Mucosa of descending colon (tissue), 3 donors: ENCODE results near the gene SLC37A2. TPM values are rescaled to one million over a fixed set of nuclear protein-coding genes. Genes with fewer than 3 reads are reported as not detected.
A peak's percentile ranks its signal among the peaks of the same experiment; 100 is the strongest.
"Not testable (repeated sequence)": the region's sequence is repeated elsewhere in the genome, so short reads cannot be mapped to it uniquely, and the experiment has no call there.

Experiments
- ATAC-seq: fragments of 200-7000 bp; cut with Tn5 transposase; one replicate; pipeline ENCODE4 v1.9.1; 2020; ENCODE audit warnings: mild to moderate bottlenecking, moderate library complexity
- DNase-seq, 3 donors: peaks; one replicate each; pipeline ENCODE4 v3.0.0-alpha.2; 2020
- H3K36me3 ChIP-seq: fragments of 200-600 bp; one replicate; pipeline ENCODE4 v1.8.0; 2021; ENCODE audit warnings: low read depth, mild to moderate bottlenecking
- H3K4me1 ChIP-seq: fragments of 200-600 bp; one replicate; pipeline ENCODE4 v1.8.0; 2021; ENCODE audit warnings: low read depth, mild to moderate bottlenecking
- H3K4me3 ChIP-seq: fragments of 200-600 bp; one replicate; pipeline ENCODE4 v1.8.0; 2021; ENCODE audit warnings: mild to moderate bottlenecking
- H3K9me3 ChIP-seq: fragments of 200-600 bp; one replicate; pipeline ENCODE4 v1.8.0; 2021; ENCODE audit warnings: mild to moderate bottlenecking
- intact Hi-C, 2 donors: fragments of 100-400 bp; cut with DNase I in 1 of 2; cut with micrococcal nuclease in 1 of 2; formaldehyde crosslinking; loops; one replicate each; pipeline versions ENCODE4 v1.11.0 to v1.11.1; 2022; cut with DNase I, micrococcal nuclease
- total RNA-seq, 3 donors: library from RNA; stranded (reverse); fragmentation: NEBNext Ultra II Directional in 2 of 3; extraction: Animal tissue kit (Norgen Biotek cat#: 25700) in 2 of 3; gene quantifications; one replicate each; pipeline versions ENCODE4 v1.2.1 to v1.2.4, GENCODE V29; 2021 to 2023
- TF ChIP-seq, protein P1 (sequence below): fragments of 200-600 bp; IDR thresholded peaks from one replicate; pipeline ENCODE4 v1.8.0; 2022; ENCODE audit warnings: antibody characterized with exemption, mild to moderate bottlenecking
- donor health status: DM: no; HTN: no; CAD: no; lungs with moderate emphysema.
- donor health status: DM: no; HTN: no; CAD: no.
- donor health status: DM: no; HTN: yes; CAD: no.

The SLC37A2 gene
- total RNA-seq, 3 donors from 2014 or later, result 4.3 to 10.5 (median 6.2) TPM

DNA sequence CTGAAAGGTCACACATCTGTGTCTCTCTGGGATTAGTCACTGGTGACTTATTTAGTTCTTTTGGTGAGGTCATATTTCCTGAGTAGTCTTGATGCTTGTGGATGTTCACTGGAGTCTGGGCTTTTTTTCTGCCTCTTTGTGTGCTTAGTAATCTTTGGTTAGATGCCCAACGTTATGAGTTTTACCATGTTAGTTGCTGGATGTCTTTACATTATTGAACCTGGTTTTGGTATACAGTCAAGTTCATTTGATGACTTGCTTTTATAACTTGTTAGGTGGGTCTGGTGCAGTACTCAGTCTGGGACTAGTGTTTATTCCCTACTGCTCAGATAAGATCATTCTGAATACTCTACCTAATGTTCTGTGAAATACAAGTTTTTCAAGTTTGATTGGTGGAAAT, 26.2 kb upstream of the SLC37A2 start:
- no peak overlapping the region for H3K4me3 ChIP-seq
- H3K9me3 ChIP-seq, result peaks cover 3% of the 10 kb centered on the region
- no peaks in the 10 kb centered on the region for H3K4me1 ChIP-seq
- TF ChIP-seq, protein P1, sequence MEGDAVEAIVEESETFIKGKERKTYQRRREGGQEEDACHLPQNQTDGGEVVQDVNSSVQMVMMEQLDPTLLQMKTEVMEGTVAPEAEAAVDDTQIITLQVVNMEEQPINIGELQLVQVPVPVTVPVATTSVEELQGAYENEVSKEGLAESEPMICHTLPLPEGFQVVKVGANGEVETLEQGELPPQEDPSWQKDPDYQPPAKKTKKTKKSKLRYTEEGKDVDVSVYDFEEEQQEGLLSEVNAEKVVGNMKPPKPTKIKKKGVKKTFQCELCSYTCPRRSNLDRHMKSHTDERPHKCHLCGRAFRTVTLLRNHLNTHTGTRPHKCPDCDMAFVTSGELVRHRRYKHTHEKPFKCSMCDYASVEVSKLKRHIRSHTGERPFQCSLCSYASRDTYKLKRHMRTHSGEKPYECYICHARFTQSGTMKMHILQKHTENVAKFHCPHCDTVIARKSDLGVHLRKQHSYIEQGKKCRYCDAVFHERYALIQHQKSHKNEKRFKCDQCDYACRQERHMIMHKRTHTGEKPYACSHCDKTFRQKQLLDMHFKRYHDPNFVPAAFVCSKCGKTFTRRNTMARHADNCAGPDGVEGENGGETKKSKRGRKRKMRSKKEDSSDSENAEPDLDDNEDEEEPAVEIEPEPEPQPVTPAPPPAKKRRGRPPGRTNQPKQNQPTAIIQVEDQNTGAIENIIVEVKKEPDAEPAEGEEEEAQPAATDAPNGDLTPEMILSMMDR, result no peak
- DNase-seq (no peak), ATAC-seq (no peak)
- intact Hi-C loops, result no loop called here
- H3K36me3 ChIP-seq, result no peaks in the 10 kb centered on the region

DNA sequence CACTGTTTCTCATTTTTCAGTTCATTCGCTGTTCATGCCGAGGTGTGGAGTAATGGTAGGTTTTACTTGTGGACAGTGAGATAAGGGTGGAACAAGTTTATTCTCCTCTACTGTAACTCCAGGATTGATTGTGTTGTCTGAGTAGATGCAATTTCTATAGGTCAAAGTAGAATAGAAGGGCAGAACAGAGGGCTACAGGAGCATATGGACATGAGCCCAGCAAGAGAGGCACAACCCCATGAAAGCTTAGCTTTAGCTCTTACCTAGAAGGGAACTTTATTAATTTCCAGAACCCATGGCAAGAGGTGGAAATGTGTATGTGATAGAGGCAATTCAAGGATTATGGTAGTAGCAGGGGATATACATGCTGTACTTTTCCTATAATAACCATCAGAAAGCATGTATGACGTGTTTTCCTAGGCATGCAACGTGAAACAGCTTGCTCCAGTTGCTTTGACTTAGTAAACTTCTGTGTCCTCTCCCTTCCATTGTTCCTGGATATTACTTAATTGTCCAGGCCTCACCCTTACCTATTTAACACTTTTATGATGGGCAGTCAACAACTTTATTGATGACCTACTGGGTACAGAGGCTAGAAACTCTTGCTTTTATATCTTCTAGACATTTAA, 13.8 kb upstream of the SLC37A2 start:
- ATAC-seq (peak; percentile 13), DNase-seq (no peak)
- H3K9me3 ChIP-seq, result peaks cover 5% of the 10 kb centered on the region
- no peak overlapping the region for H3K4me3 ChIP-seq
- H3K36me3 ChIP-seq, result no peaks in the 10 kb centered on the region
- TF ChIP-seq, protein P1, result no peak
- intact Hi-C loops, result no loop called here
- no peaks in the 10 kb centered on the region for H3K4me1 ChIP-seq

DNA sequence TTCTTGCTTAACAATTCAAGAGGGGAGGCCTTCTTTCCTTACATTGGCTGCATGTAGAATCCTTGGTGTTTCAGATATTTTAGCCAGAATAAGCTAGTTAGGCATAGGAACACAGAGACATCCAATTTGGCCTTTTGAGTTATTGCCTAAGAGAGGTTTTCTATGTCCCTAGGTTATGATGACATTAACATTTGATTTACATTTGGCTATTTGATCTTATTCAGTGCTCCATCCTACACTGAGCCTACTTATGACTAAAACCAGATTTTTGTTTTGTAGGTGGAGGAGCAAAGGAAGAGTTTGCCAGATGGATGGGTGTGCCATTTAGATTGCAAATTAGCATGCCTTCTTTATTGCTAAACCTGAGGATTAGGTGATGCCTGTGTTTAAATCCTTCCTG, 11.1 kb upstream of the SLC37A2 start:
- Histone ChIP-seq H3K9me3 (no peaks in the 10 kb centered on the region), H3K36me3 (no peaks in the 10 kb centered on the region), H3K4me1 (peaks cover 1% of the 10 kb centered on the region), H3K4me3 (no peak overlapping the region)
- ATAC-seq (no peak), DNase-seq (no peak)
- intact Hi-C loops, result no loop called here
- TF ChIP-seq, protein P1, result no peak

DNA sequence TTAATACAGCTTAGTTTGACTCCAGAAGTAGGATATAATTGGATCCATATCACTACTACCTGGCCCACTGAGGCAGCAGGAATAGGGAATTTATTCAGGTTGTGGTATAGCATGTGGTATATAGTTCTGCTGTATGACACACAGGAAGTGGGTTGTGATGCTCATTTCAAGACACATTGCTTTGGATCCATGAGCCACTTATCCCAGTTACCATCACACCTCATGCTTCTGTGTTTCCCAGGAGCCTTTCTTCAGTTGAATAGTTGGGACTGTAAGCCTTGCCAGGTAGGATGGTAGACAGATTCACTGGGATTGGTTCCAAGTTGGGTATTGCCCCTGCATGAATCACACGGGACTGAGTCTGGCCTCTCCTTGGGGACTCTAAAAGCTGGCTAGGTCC, 9.9 kb upstream of the SLC37A2 start:
- peaks cover 4% of the 10 kb centered on the region for H3K4me1 ChIP-seq
- H3K36me3 ChIP-seq, result no peaks in the 10 kb centered on the region
- H3K9me3 ChIP-seq, result no peaks in the 10 kb centered on the region
- intact Hi-C loops, result no loop called here
- H3K4me3 ChIP-seq, result no peak overlapping the region
- ATAC-seq (no peak), DNase-seq (no peak)
- TF ChIP-seq, protein P1, result no peak

DNA sequence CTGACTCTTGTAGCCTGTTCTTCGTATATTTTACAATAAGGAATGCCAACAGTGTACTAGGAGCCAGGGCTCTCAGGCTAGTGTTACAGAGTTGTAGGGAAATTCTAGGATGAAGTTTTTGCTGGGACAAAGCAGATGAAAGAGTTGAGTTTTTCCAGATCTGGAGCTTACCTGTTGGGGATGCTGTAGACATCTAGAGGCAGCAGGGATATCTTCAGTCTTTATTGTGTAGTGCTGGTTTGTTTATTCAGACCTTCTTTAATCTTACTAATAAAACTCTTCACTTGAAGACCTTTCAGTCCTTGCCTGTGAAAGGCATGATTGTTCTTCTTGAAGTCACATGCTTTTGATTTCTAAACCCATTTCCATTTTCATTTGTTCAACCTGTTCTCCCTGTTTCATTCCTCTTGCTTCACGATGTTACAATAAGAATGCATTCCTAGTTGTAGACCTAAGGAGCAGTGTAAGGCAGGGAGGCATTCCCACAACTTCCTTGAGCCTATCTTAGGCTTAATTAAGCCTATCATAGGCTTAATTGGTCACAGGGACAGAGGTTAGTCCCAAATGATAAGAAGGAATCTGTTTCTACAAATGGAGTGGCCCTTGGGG, 7.9 kb upstream of the SLC37A2 start:
- Histone ChIP-seq H3K9me3 (no peaks in the 10 kb centered on the region), H3K36me3 (no peaks in the 10 kb centered on the region), H3K4me1 (peaks cover 4% of the 10 kb centered on the region), H3K4me3 (no peak overlapping the region)
- no peak for ATAC-seq
- TF ChIP-seq, protein P1, result no peak
- no peak for DNase-seq
- intact Hi-C loops, result no loop called here

DNA sequence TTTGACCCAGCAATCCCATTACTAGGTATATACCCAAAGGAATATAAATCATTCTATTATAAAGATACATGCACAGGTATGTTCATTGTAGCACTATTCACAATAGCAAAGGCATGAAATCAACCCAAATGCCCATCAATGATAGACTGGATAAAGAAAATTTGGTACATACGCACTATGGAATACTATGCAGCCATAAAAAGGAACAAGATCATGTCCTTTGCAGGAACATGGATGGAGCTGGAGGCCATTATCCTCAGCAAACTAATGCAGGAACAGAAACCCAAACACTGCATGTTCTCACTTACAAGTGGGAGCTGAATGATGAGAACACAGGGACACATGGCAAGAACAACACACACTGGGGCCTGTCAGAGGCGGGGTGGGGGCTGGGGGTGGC, 7.0 kb upstream of the SLC37A2 start:
- ATAC-seq, H3K4me3 ChIP-seq, H3K4me1 ChIP-seq, H3K36me3 ChIP-seq, intact Hi-C loops, DNase-seq, H3K9me3 ChIP-seq: not testable (repeated sequence)
